KBM-7 (cell line): Measurements from ENCODE around the gene C3orf22.

Experiments used
- DNase-seq: peaks from one replicate; pipeline ENCODE4 v3.0.0-alpha.2; 2015
- in situ Hi-C: fragments of 300-500 bp; cut with MboI; formaldehyde crosslinking; loops from 2 replicates; pipeline ENCODE4 v1.14.3; 2020; ENCODE audit warnings: low sequenced_read_pairs, low pct_unique_long_range_greater_than_20kb, mixed read lengths

C3orf22 gene

GRCh38 chr3:126562737-126563276, 4.1 kb upstream of the C3orf22 start:
- no peak for DNase-seq
- in situ Hi-C loops: no loop called here

GRCh38 chr3:126557761-126558160, 971 bp downstream of the C3orf22 start:
- no peak for DNase-seq
- in situ Hi-C loops: no loop called here

- in situ Hi-C loops: no loop called here
- DNase-seq: no peak
These were observed 1.4 kb downstream of the C3orf22 start for GRCh38 chr3:126557415-126557745.

GRCh38 chr3:126556637-126557414, 1.9 kb downstream of the C3orf22 start:
- DNase-seq: no peak
- in situ Hi-C loops: no loop called here

GRCh38 chr3:126555795-126556636, 2.7 kb downstream of the C3orf22 start:
- DNase-seq: no peak
- in situ Hi-C loops: no loop called here

- in situ Hi-C loops: no loop called here
- DNase-seq: no peak
These were observed 3.9 kb downstream of the C3orf22 start for GRCh38 chr3:126554560-126555525.

GRCh38 chr3:126553284-126554084, 5.2 kb downstream of the C3orf22 start:
- no peak for DNase-seq
- in situ Hi-C loops: no loop called here

GRCh38 chr3:126552688-126553283, 5.9 kb downstream of the C3orf22 start:
- in situ Hi-C loops: no loop called here
- DNase-seq: no peak

GRCh38 chr3:126551839-126552687, 6.7 kb downstream of the C3orf22 start:
- no peak for DNase-seq
- in situ Hi-C loops: no loop called here

- no peak for DNase-seq
- in situ Hi-C loops: no loop called here
These were observed 7.5 kb downstream of the C3orf22 start for GRCh38 chr3:126551121-126551838.

- DNase-seq: no peak
- in situ Hi-C loops: no loop called here
These were observed 8.2 kb downstream of the C3orf22 start for GRCh38 chr3:126550488-126551051.

- no peak for DNase-seq
- in situ Hi-C loops: no loop called here
These were observed 8.8 kb downstream of the C3orf22 start for GRCh38 chr3:126549861-126550487.

GRCh38 chr3:126548556-126549466, 9.9 kb downstream of the C3orf22 start:
- in situ Hi-C loops: no loop called here
- DNase-seq: no peak

- in situ Hi-C loops: no loop called here
- DNase-seq: no peak
These were observed 11.0 kb downstream of the C3orf22 start for GRCh38 chr3:126547721-126548120.
